NCI-H460 (cell line): ENCODE results near the gene KDELR3. TPM values are rescaled to one million over a fixed set of nuclear protein-coding genes. Genes with fewer than 3 reads are reported as not detected.

Experiments
- DNase-seq: peaks from one replicate; pipeline ENCODE4 v3.0.0-alpha.2; 2016; ENCODE audit warnings: low read depth; ENCODE audit errors: extremely low read depth
- total RNA-seq: library from RNA; depleted of rRNA; stranded (reverse); fragments of >200 nt; shearing (Covaris generic); gene quantifications from 2 replicates; pipeline ENCODE4 v1.2.3, GENCODE V29; 2014; rRNA removed

The KDELR3 gene
- total RNA-seq, 1 experiment from 2014 or later, result 10.9 TPM

DNA sequence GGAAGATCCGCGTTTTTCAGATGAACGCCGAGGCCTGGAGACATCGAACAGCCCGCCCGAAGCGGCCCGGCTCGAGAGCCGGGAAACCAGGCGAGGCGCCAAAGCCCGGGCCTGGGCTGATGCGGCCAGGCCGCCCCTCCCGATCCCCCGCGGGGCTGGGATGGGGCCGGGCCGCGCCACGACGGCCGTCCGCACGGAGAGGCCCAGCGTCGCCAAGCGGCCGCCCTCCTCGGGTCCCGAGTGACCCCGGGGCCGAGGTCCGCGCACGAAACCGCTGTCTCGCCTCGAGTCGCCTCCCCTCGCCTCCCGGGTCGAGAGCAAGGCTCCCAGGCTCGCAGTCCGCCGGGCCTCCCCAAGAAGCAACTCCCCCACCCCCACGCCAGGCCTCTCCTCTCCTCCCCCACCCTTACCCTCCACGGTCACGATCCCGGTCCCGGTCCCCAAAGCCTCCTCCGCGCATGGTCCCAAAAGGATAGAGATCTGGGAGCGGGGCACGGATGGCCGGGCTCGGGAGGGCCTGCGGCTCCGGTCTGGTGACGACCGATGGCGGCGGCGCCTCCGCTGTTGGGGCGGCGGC is 37.7 kb downstream of the KDELR3 start:
- DNase-seq, result no peak

DNA sequence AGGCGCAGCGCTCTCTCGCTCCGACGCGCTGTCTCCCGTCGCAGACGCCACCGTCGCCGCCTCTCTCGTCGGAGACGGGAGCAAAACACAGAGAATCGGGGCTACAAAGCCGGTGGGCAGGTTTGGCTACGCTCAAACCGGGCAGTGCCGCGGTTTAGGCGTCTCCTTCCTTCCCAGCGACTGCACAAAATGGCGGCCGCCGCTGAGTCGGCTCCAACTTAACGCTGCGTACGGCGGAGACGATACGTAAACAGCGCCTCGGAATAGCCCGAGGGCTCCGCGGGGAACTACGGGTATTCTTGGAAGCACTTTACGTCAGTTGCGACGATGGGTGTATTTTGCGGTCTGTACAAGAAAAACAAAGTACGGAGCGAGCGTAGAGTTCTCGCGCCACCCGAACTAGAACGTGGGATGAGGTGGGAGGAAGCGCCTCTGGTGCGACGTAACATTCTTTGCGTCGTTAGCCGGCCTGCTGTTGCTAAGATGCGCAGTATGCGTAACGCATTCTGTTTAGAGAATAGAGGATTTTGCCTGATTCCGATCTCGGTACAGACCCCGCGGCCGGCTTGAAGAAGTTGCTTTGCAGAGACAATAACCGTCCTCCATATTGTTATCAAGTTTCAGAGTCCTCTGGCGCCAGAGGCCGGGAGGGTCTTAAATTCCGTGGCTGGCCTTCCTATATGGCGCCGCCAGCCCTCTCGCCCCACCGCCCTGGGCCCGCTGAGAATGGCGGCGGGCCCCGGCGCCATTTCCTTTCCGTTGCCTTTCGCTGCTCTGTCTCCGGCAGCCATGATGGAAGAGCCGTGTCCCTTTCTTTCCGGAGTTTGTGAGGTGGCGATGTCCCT is 38.4 kb downstream of the KDELR3 start, which contains the start of gene DDX17:
DDX17 (minus strand) TSS at position 194 of the 845 bp plus-strand sequence.
- DNase-seq, result peak; percentile 75

DNA sequence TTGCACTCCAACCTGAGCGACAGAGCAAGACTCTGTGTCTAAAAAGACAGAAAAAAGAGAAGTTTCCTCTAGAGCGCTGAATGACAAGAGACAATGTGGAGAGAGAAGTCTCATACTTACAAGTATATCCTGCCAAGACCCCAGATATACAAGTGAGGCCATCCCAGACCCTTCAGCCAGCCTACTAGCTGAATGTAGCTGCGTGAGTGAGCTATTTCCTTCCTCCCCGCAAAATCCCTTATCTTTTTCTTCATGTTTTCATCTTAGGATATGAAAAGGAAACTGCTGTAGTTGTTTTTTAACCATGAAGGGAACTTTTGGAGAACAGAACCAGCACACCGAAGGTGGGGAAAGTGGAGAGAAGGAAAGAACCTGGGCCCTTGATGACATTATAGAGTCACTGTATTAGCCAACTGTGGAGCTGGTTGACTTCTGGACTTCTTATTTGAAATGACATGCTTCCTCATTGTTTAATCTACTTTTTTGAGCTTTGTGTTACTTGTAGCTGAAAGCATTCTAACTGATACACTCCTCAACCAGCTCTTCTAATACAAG is 42.6 kb downstream of the KDELR3 start:
- no peak for DNase-seq

GRCh38 chr22:38513063-38513462 is 45.2 kb downstream of the KDELR3 start:
- no peak for DNase-seq

GRCh38 chr22:38518620-38519019 is 50.7 kb downstream of the KDELR3 start:
- no peak for DNase-seq

DNA sequence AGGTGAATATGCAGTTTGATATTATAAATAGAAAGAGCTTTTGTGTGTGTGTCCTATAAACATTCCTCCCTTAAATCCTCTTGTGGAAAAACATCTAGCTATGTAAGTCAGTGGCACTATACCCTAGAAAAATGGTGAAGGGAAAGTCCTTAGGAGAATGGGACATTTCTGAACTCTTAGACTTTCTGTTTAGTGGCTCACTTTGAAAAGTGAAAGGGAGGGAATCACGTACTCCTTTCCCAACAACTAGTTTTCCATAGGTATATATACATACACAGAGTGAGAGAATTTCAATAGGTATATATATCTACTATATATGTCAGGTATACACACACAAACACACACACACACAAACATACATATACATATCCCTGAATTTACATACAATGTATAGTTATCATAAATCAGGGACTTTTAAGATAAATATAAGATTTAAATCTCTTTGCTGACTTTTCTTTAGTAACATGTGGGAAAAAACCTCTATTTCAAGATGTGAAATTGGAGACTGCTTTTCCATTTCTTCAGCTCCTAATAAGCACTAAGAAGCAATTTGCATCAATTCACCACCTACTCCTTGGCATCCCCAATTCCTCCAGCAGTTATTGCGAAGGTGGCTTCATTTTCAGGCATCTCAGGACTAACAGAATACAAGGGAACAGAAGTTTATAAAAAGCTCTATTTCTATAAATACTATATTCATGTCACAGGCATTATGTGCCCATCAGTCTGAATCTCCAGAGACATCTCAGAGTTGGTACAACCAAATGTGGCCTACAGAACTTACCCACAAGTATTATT is 51.8 kb downstream of the KDELR3 start:
- no peak for DNase-seq

DNA sequence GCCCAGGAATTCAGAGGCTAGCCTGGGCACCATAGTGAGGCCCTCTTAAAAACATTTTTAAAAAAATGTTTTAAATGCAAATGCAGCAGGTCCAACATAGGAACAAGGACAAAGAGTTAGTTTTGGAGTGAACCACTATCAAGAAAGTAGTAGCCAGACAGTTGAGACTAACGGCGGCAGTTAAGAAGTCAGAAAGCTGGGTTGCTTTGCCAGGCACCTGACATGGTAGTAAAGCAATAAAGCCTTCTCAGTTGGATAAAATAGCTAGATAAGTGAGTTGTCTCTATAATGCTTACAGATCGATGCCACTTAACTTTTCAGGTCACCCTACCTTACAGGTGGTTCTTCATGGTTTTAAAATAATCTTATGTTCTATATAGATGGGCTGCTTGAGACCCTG is 55.1 kb downstream of the KDELR3 start:
- no peak for DNase-seq

GRCh38 chr22:38523479-38523878 is 55.6 kb downstream of the KDELR3 start:
- DNase-seq, result no peak

DNA sequence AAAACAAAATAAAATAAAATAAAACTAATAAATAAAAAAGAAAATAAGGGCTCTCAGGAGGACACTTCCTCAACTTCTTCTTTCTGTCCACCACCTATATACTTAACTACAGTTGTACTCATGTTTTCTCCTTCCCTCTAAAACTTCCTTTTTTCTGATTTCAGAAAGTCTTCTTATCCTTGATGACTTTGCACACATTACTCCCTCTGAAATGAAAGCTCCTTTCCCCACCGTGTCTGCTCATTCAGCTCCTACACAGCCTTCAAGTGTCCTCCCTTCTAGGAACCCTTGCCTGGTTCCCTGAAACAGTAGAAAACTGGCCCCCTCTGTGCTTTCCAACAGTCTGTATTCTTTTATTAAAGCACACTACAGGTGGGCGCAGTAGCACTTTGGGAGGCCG is 56.5 kb downstream of the KDELR3 start:
- no peak for DNase-seq

- no peak for DNase-seq
Observed at GRCh38 chr22:38531251-38531938, 63.5 kb downstream of the KDELR3 start.

Other genes starting within 250 kb of the KDELR3 start
- gene TMEM184B, start 195.1 kb upstream of the KDELR3 start, total RNA-seq, result 7.9 and 10.0 TPM in 2 replicates
- 122 and 135 TPM in 2 replicates for gene CSNK1E, start 150.7 kb upstream of the KDELR3 start, total RNA-seq
- not detected in 2 replicates for gene KCNJ4, start 12.9 kb upstream of the KDELR3 start, total RNA-seq
- 142 and 156 TPM in 2 replicates for gene DDX17, start 38.2 kb downstream of the KDELR3 start, total RNA-seq
- 3.2 and 3.9 TPM in 2 replicates for gene DMC1, start 102.1 kb downstream of the KDELR3 start, total RNA-seq
- gene FAM227A, start 188.3 kb downstream of the KDELR3 start, total RNA-seq, result 0.89 and 1.2 TPM in 2 replicates
- gene CBY1, start 188.5 kb downstream of the KDELR3 start, total RNA-seq, result 6.1 and 7.9 TPM in 2 replicates
- gene TOMM22, start 213.9 kb downstream of the KDELR3 start, total RNA-seq, result 26.1 and 28.5 TPM in 2 replicates
- gene JOSD1, start 232.8 kb downstream of the KDELR3 start, total RNA-seq, result 42.8 and 49.9 TPM in 2 replicates
- 9.8 and 12.3 TPM in 2 replicates for gene GTPBP1, start 237.8 kb downstream of the KDELR3 start, total RNA-seq